T-helper 1 cell treated with Interleukin-12 subunit alpha and Interleukin-12 subunit beta and Interleukin-4 antibody, amounts not matched to agents 30 ng/mL and 1 ng/mL, for 36 hours (primary cell): Measurements from ENCODE around the gene VMO1. TPM values are rescaled to one million over a fixed set of nuclear protein-coding genes. Genes with fewer than 3 reads are reported as not detected.

Experiments
- total RNA-seq: library from RNA; stranded (reverse); gene quantifications from 2 replicates; pipeline ENCODE4 v1.2.3, GENCODE V29; 2022

The VMO1 gene
- total RNA-seq, 1 donor from 2014 or later, result 0.51 TPM

Other genes with a start within 250 kb of the VMO1 start
- gene MYBBP1A, start 231.0 kb downstream of the VMO1 start, total RNA-seq, result 87.3 and 90.1 TPM in 2 replicates
- gene GGT6, start 225.8 kb downstream of the VMO1 start, total RNA-seq, result not detected in 2 replicates
- gene SMTNL2, start 201.8 kb downstream of the VMO1 start, total RNA-seq, result not detected in 2 replicates
- not detected in 2 replicates for gene ALOX15, start 144.7 kb downstream of the VMO1 start, total RNA-seq
- 89.6 and 92.0 TPM in 2 replicates for gene PELP1, start 82.2 kb downstream of the VMO1 start, total RNA-seq
- gene ARRB2, start 75.7 kb downstream of the VMO1 start, total RNA-seq, result 335 and 345 TPM in 2 replicates
- 20.3 and 22.6 TPM in 2 replicates for gene MED11, start 54.9 kb downstream of the VMO1 start, total RNA-seq
- 0.10 and 0.12 TPM in 2 replicates for gene ZMYND15, start 46.5 kb downstream of the VMO1 start, total RNA-seq
- 3.3 and 4.4 TPM in 2 replicates for gene CXCL16, start 46.4 kb downstream of the VMO1 start, total RNA-seq
- 0.22 and 0.83 TPM in 2 replicates for gene TM4SF5, start 14.5 kb downstream of the VMO1 start, total RNA-seq
- gene GLTPD2, start 2.6 kb upstream of the VMO1 start, total RNA-seq, result not detected in 2 replicates
- gene PSMB6, start 9.8 kb upstream of the VMO1 start, total RNA-seq, result 160 and 163 TPM in 2 replicates
- 34.8 and 37.2 TPM in 2 replicates for gene PLD2, start 20.8 kb upstream of the VMO1 start, total RNA-seq
- 115 and 120 TPM in 2 replicates for gene MINK1, start 47.0 kb upstream of the VMO1 start, total RNA-seq
- 0.95 and 1.3 TPM in 2 replicates for gene C17orf107, start 113.2 kb upstream of the VMO1 start, total RNA-seq
- gene CHRNE, start 116.7 kb upstream of the VMO1 start, total RNA-seq, result 0.78 and 0.88 TPM in 2 replicates
- not detected in 2 replicates for gene GP1BA, start 145.9 kb upstream of the VMO1 start, total RNA-seq
- gene SLC25A11, start 153.7 kb upstream of the VMO1 start, total RNA-seq, result 95.7 and 96.0 TPM in 2 replicates
- 267 and 323 TPM in 2 replicates for gene RNF167, start 153.9 kb upstream of the VMO1 start, total RNA-seq
- gene PFN1, start 162.2 kb upstream of the VMO1 start, total RNA-seq, result 2,251 and 2,270 TPM in 2 replicates
- gene ENO3, start 164.8 kb upstream of the VMO1 start, total RNA-seq, result 37.9 and 38.1 TPM in 2 replicates
- gene SPAG7, start 181.5 kb upstream of the VMO1 start, total RNA-seq, result 60.0 and 63.9 TPM in 2 replicates
- gene CAMTA2, start 201.3 kb upstream of the VMO1 start, total RNA-seq, result 88.9 and 95.0 TPM in 2 replicates
- gene INCA1, start 211.2 kb upstream of the VMO1 start, total RNA-seq, result 0.22 and 0.76 TPM in 2 replicates
- 52.9 and 56.7 TPM in 2 replicates for gene KIF1C, start 211.6 kb upstream of the VMO1 start, total RNA-seq
- gene SLC52A1, start 249.1 kb upstream of the VMO1 start, total RNA-seq, result 0.29 and 0.51 TPM in 2 replicates